T-helper 1 cell treated with Interleukin-12 subunit alpha and Interleukin-12 subunit beta and Interleukin-4 antibody, amounts not matched to agents 30 μg/mL and 1 μg/mL, for 36 hours (primary cell): Measurements from ENCODE around the gene SERTAD4.

Source experiments
- H3K27ac Mint-ChIP-seq: one replicate; pipeline ENCODE4 v1.8.0; 2021; ENCODE audit warnings: mild to moderate bottlenecking, mixed read lengths
- H3K27me3 Mint-ChIP-seq: one replicate; pipeline ENCODE4 v1.8.0; 2021; ENCODE audit warnings: low read depth, mixed read lengths
- H3K36me3 Mint-ChIP-seq: one replicate; pipeline ENCODE4 v1.8.0; 2021; ENCODE audit warnings: low read depth, mixed read lengths
- H3K4me1 Mint-ChIP-seq: one replicate; pipeline ENCODE4 v1.8.0; 2021; ENCODE audit warnings: low read depth, mixed read lengths
- H3K4me3 Mint-ChIP-seq: one replicate; pipeline ENCODE4 v1.8.0; 2021; ENCODE audit warnings: mild to moderate bottlenecking, moderate library complexity, mixed read lengths
- H3K9me3 Mint-ChIP-seq: one replicate; pipeline ENCODE4 v1.8.0; 2021; ENCODE audit warnings: mixed read lengths

SERTAD4 gene

GRCh38 chr1:210294999-210295745, 62.6 kb downstream of the SERTAD4 start:
- Mint-ChIP-seq H3K9me3 (no peaks in the 10 kb centered on the region), H3K4me3 (no peak overlapping the region), H3K36me3 (no peaks in the 10 kb centered on the region), H3K27ac (no peak overlapping the region), H3K4me1 (no peaks in the 10 kb centered on the region), H3K27me3 (peaks cover 57% of the 10 kb centered on the region)
